Cerebellar nuclear complex (tissue), 1 donor: Measurements from ENCODE around the gene GULP1.
"Not testable (repeated sequence)": the region's sequence is repeated elsewhere in the genome, so short reads cannot be mapped to it uniquely, and the experiment has no call there.

Source experiments
- DNase-seq, 2 experiments: peaks; one replicate each; lab custom pipeline; 2025; lab: John Stamatoyannopoulos, UW

GULP1 gene, protein sequence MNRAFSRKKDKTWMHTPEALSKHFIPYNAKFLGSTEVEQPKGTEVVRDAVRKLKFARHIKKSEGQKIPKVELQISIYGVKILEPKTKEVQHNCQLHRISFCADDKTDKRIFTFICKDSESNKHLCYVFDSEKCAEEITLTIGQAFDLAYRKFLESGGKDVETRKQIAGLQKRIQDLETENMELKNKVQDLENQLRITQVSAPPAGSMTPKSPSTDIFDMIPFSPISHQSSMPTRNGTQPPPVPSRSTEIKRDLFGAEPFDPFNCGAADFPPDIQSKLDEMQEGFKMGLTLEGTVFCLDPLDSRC

DNA sequence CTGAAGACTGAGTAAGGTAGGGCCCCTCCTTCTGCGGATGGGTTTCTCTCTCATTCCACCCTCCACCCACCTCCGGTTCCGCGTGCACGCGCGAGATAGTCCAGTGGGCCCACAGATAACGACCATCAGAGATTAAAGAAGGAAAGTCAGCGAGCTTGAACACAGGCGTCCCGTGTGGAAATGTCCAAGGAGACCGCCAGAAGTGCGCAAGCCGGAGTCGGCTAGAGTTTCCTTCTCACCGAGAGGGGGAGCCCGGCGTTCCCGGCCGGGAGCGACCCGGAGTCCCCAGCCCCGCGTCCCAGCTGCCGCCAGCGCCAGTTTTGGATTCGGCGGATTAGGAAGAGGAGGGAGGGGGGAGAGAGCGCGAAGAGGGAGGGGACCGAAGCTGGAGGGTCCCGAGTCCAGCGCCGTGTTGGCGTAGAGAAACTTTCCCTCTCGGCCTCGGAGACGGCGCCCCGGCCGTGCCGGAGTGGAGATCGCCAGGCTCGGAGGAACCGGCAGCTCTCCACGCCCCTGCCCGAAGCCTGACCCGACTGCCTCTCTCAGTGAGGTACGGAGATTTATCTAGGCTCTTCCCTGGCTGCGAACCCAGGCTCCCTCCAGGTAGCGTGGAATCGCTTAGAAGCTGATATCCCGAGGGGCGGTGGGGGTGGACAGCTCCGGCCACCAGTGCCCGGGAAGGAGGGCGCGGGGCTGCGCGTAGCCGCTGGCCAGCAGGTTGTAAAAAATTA is at the start of gene GULP1:
GULP1 (plus strand) TSS at position 258 of the 731 bp plus-strand sequence. CDS start 185,829 bp downstream, outside the sequence.
- DNase-seq = no peak

DNA sequence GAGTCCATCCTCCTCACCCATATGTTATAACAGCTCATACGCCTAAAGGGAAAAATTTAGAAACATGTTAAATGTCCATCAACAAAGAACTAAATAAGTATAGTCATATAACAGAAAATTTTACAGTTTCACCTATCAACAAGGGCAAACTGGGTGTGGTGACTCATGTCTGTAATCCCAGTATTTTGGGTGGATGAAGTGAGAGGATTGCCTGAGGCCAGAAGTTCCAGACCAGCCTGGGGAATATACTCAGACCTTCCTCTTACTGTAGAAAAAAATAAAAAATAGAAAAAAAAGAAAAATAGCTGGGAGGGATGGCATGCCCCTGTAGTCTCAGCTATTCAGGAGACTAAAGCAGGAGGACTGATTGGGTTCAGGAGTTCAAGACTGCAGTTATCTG is 48.3 kb upstream of the GULP1 start:
- no peak for DNase-seq

DNA sequence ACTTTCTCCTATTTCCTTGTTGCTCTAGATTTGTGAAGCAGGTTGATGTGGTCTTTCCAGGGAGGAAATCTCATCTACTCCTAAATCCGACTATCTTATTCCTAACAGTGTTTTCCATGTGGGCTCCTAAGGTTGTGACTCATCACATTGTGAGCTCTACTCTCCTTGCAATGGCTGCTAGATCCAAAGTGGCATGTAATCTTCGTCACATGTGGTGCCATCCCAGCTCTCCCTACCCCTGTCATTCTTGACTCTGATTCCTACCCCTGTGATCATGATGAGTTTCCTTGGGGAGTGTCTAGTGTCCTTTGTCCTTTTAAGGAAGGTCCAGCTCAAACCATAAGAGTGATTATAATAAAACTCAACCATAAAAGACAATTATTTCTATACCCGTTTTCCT is 47.3 kb upstream of the GULP1 start:
- no peak for DNase-seq

DNA sequence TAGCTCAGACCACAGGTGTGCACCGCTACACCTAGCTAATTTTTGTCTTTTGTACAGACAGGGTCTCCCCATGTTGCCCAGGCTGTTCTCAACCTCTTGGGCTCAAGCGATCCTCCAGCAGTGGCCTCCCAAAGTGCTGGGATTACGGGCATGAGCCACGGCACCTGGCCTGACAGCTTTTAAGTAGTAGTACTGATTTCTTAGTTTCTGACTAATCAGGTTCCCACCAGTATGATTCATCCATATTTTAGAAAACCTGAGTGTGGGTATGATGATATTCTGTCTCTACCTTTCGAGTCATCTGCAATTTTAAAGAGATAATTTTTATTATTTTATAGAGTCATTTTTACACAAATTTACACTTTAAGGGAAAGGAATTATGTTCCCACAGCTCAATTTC is 46.4 kb upstream of the GULP1 start:
- DNase-seq = no peak

DNA sequence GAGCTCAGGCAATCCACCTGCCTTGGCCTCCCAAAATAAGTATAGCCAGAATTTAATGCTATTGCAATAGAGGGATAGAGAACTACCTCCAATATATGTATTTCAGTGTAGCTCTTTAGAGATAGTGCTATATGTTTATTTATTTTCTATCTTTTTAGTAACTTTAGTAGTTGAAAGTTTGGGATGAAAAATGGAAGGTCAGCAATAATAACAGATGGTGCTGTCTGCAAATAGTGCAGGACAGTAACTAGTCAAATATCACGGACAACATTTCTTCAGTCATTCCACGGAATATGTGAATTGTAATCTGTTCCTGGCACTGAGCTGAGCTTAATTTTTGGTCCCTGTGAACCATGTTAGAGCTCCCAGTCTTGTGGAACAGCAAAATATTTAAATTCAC is 43.2 kb upstream of the GULP1 start:
- no peak for DNase-seq

DNA sequence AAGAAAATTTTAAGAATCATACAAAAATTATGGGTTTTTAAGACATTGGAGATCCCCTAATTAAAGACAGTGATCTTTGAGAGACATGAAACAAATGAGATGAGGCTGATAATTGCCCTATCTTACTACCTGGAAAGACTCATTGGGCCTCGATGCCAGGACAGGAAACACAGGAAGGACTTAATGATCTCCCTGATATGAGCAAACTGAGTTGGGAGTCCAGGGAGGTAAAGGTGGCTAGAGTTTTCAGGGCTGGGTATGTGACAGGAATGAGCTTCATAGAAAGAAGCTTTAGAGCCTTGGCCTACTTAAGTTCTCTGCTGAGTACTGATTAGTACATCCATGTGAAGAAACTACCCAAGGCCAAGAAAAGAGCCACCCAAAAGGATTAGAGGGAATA is 40.6 kb upstream of the GULP1 start:
- DNase-seq = no peak

DNA sequence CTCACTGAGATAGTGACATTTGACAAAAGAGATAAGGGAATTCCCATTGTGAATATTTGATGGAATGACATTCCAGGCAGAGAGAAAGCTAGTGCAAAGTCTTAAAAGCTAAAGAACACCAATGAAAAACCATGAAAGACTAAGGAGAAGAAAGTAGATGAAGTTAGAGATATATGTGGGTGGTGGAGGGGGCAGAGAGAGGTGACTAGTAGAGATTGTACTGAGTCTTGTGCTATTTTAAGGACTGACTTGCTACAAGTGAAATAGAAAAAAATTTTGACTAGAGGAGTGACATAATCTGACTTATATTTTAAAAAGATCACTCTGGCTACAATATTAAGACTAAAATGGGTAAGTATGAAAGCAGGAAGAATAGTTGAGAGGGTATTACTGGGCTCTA is 35.3 kb upstream of the GULP1 start:
- DNase-seq = no peak

DNA sequence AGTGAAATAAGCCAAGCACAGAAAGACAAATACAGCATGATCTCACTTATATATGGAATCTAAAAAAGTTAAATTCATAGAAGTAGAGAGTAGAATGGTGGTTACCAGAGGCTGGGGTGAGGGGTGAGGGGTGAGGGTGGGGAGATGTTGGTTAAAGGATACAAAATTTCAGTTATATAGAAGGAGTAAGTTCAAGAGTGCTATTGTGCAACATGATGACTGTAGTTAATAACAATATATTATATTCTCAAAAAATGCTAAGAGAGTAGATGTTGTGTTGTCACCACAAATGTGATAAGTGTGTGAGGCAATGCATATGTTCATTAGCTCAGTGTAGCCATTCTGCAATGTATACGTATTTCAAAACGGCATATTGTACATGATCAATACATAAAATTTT is 26.4 kb upstream of the GULP1 start:
- no peak for DNase-seq

DNA sequence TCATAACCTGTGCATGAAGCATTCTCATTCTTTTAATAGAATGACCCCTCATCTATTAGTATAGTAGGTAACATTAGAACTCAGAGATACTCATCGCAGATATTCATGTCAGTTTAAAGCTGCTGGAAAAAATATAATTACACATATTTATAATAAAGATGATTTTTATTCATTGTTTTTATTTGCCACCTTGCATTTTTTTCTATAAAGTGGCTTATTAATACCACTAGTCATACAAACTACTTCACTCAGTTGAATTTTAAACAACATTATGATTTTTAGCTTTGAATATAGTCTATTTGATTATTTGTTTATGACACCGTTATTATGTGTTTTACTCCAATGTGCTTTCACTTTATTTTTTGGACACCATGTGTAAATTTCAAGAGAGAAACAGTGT is 23.9 kb upstream of the GULP1 start:
- DNase-seq = no peak

DNA sequence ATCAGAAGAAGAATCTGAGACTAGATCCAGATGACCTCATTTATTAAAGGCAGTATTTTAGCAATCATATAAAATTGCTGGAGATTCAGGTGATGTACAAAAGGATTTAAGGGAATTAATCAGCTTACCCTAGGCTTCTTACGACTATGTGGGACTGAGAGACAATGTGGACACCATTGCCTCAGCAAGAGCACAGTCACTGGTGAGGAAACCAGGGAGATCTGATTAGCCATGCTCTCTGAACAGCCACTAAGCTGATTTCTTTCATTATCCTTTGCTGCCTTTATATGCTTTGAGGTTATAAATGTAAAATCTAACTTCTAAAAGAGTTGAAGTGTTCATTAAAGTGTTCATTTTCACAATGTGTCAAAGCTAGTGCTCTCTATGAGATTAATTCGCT is 22.7 kb upstream of the GULP1 start:
- no peak for DNase-seq

DNA sequence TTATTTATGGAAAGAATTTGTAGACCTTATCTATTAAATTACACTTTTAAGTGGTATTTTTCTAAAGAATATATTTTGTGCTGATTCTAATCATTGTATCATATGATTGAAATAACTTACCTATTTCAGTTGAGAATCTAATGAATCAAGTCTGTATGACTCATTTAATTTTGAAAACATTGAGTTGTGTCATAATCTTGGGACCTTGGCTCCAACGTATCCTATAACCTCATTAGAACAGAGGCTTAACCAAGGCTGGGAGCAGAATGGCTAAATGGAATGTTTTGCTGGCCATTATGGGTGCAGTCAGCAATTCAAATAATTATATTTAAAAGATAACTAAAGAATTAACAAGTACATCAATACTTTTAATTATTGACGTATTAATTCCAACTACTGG is 19.6 kb upstream of the GULP1 start:
- no peak for DNase-seq

DNA sequence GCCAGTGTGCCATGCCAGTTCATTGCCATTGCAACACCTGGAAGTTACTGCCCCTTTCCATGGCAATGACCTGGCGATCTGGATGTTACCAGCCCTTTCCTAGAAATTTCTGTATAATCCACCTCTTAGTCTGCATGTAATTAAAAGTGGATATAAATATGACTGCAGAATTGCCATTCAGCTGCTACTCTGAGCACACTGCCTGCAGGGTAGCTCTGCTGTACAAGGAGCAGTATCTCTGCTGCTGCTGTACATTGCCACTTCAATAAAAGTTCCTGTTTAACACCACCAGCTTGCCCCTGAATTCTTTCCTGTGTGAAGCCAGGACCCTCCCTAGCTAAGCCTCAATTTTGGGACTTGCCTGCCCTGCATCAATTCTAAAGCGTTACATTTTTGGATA is 17.4 kb upstream of the GULP1 start:
- no peak for DNase-seq

DNA sequence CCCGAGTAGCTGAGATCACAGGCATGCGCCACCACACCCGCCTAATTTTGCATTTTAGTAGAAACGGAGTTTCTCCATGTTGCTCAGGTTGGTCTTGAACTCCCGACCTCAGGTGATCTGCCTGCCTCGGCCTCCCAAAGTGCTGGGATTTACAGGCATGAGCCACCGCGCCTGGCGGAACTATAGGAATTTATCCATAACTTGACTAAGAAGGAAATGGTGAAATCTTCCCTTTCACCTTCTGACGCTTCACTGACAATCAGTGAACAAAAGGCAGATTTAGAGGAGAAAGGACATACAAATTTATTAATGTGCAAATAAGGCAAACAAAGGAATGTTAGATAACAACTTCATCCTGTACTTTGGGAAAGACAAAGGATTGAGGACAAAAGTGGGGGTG is 15.4 kb upstream of the GULP1 start:
- no peak for DNase-seq

DNA sequence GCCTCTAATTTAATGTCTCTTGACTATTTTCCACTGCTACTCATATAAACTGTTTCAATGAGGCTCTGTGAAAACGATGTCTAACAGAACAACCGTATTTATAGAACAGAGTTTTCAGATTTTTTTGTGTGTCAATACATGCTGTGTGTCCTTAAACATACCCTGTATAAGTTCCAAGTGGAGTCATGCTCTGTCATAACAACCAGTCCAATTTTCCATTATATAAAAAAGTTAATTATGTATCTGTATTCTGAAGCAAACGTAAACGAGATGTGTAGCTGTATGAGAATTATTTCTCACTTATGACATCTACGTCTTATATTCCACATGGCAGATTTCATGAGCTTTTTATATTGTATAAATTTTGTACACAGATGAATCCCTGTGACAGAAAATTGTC is 13.9 kb upstream of the GULP1 start:
- DNase-seq = no peak

DNA sequence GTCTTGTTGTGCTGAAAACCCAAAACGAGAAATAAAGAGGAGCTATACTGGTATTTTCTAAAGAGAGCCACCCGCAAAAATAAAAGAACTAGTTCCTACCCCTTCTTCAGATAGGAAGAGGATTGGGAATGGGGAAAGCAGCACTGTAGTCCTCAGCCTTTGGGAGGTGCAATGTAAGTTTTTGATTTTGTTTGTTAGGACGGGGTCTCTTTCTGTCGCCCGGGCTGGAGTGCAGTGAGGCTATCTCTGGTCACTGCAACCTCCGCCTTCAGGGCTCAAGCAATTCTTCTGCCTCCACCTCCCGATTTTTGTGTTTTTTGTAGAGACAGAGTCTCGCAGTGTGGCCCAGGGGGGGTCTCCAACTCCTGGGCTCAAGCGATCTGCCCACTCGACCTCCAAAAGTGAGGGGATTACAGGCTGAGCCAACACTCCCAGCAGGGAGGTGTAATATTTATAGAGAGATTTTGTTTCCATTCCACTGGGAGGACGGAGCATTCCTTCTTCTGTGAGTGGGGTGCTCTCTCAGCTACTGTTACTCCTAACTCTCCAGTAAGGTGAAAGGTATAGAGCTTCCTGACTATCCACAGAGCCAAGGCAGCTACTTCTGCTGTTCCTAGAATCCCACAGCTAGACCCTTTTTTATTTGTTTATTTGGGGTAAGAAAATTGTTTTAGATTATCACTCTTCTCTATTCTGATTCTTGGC is 13.1 kb upstream of the GULP1 start:
- DNase-seq = no peak

DNA sequence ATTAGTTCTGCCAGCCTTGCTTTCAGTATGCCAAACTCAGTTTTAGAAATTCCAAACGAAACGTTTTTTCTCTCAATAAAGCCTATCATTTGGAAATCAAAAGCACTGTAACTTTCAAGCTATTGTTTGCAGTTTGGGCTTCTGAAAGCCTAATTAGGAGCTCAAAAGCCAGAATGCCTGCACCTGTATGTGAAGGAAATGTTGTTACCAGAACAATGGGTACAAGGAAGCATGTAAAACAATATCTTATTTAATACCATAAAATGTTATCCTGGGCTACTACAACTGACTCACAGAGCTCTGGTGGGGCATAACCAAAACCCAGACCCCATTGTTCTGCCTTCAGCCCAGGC is 12.6 kb upstream of the GULP1 start:
- DNase-seq = no peak

DNA sequence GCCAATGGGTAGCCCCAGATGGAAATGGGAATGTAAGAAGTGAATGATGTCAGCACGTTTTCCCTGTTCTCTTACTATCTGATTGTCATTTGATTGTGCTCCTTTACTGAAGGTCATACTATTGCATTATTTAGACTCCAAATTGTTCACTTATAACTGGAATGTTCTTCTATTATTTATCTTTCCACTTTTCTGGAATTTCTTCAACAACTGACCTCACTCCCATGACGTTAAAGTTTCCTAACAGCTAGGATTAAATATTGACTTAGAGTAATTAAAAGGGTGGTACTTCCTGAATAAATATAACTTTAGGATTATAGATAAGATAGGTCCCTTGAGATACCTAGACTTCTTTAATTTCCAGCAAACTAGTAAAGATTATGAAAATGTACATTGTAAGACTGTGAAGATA is 10.9 kb upstream of the GULP1 start:
- no peak for DNase-seq

DNA sequence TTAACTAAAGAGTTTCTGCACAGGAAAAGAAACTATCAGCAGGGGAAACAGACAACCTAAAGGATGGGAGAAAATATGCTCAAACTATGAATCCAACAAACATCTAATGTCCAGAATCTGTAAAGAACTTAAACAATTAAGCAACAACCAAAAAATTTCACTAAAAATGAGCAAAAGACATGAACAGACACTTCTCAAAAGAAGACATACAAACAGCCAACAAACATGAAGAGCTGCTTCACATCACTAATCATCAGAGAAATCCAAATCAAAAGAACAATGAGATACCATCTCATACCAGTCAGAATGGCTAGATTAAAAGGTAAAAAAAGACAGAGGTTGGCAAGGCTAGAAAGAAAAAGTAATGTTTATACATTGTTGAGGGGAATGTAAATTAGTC is 8.8 kb upstream of the GULP1 start:
- no peak for DNase-seq

DNA sequence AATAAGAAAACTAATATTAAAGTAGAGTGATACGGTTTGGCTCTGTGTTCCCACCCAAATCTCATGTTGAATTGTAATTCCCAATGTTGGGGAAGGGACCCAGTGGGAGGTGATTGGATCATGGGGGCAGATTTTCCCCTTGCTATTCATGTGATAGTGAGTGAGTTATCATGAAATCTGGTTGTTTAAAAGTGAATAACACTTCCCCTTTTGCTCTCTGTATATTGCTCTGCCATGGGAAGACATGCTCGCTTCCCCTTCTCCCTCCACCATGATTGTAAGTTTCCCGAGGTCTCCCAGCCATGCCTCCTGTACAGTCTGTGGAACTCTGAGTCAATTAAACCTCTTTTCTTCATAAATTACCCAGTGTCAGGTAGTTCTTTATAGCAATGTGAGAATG is 7.4 kb upstream of the GULP1 start:
- DNase-seq = not testable (repeated sequence)

DNA sequence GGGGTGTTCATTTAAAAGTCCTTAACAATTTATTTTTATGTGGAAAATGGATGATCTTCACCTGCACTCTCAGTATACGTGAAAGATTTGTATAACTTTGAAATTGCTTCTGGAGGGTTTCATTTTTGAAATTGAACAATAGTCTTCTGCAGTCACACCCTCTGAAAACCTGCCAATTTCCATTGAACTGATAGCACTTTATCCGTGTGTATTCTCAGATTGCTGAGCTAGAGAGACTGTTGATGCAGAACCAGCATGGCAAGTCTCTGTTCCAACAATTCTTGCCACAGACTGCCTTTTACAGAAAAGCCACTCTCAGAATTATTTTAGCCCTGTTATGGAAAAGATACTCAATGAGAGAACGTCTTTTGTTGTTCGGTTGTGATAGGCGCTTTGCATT is 6.6 kb upstream of the GULP1 start:
- no peak for DNase-seq

DNA sequence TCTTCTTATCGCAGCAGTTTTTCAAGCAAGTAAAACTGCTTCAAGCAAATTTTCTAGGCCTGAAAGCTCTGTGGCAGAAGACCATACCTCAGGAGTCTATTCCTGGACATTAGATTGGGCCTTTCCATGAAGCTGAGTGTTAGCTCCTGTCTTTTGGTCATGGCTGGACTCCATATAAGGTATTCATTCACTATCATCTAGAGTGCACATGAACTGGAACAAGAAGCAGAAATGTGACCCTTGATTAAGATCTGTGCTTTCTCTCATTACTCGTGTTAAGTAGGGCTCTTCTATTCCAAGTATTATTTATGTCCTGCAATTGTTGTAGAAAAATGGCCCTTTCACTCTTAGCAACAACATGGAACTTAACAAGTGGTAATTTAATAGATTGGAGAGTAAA is 5.9 kb upstream of the GULP1 start:
- DNase-seq = no peak

DNA sequence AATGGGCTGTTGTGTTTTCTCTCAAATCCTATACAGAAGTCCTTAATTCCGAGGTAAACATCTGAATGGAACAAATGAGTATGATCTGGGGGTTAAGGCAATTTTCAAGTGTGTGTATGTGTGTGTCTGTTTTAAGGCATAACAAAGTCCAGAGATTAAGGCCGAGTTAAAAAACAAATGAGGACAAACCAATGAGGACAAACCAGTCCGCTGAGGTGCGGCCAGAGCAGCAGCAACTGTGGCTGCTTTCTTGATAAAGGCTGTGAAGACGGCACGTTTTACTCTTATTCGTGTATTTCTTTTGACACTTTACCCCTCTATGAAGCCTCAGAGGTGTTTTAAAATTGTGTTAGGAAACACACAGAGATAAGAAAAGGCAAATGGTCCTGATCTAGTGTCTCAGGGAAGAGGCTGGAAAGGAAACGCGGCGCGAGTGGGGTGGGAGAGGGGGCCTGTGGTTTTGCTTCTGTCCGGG is 495 bp upstream of the GULP1 start:
- DNase-seq = no peak
